ENCODE measurements around the gene OR2AT4. TPM values are rescaled to one million over a fixed set of nuclear protein-coding genes. Genes with fewer than 3 reads are reported as not detected.

The OR2AT4 gene
- total RNA-seq, result 0.13 TPM in 1 of 2 replicates, not detected in the other

DNA sequence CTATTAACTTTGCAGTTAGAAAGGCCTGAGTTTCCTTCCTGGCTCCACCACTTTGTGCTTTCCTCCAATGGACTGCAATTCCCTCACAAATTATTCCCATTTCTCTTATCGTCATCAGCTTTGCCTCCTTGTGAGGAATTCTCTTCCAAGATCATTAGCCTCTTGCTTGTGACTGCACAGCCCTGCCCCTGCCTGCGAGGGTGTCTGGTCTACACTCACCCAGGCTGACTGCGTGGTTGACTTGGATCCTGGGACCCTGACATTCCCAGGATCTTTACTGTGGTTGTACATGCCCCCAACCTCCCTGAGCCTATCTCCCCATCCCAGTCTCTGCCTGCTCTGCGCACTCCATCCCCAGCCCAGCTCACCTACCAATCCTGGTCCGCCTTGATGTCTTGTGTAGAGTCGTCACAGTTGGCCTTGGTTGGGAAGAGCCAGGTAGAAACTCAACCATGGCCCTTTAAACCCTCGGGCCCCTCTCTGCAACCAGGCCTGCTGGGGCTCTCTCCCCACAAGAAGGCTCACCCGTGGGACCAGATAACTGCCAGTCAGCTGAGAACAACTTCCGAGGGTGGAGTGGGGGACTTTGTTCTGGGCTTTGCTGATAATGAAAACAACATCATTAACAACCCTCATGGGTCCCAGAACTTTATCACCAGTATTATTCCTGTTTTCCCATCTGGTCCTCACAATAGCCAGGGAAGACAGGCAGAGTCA, at the start of gene OR2AT4:
TSS of gene OR2AT4 (minus strand) at position 421 of the 717 bp plus-strand sequence.

Other genes with a start within 250 kb of the OR2AT4 start
- 6.0 and 13.2 TPM in 2 replicates for gene XRRA1, start 147.8 kb downstream of the OR2AT4 start, total RNA-seq
- gene SPCS2, start 147.6 kb downstream of the OR2AT4 start, total RNA-seq, result 18.1 and 28.0 TPM in 2 replicates
- 8.8 and 10.0 TPM in 2 replicates for gene NEU3, start 107.9 kb downstream of the OR2AT4 start, total RNA-seq
- gene SLCO2B1, start 54.2 kb upstream of the OR2AT4 start, total RNA-seq, result 2.3 and 25.1 TPM in 2 replicates
- gene TPBGL, start 143.9 kb upstream of the OR2AT4 start, total RNA-seq, result 0.33 and 0.63 TPM in 2 replicates

Data from mesangial cell (primary cell).